Iris pigment epithelial cell (primary cell): Measurements from ENCODE around the gene TMCO6.
"Not testable (repeated sequence)": the region's sequence is repeated elsewhere in the genome, so short reads cannot be mapped to it uniquely, and the experiment has no call there.

Source experiments
- DNase-seq: peaks from one replicate; pipeline ENCODE4 v3.0.0-alpha.2; 2011; ENCODE audit warnings: low read depth

TMCO6 gene

DNA sequence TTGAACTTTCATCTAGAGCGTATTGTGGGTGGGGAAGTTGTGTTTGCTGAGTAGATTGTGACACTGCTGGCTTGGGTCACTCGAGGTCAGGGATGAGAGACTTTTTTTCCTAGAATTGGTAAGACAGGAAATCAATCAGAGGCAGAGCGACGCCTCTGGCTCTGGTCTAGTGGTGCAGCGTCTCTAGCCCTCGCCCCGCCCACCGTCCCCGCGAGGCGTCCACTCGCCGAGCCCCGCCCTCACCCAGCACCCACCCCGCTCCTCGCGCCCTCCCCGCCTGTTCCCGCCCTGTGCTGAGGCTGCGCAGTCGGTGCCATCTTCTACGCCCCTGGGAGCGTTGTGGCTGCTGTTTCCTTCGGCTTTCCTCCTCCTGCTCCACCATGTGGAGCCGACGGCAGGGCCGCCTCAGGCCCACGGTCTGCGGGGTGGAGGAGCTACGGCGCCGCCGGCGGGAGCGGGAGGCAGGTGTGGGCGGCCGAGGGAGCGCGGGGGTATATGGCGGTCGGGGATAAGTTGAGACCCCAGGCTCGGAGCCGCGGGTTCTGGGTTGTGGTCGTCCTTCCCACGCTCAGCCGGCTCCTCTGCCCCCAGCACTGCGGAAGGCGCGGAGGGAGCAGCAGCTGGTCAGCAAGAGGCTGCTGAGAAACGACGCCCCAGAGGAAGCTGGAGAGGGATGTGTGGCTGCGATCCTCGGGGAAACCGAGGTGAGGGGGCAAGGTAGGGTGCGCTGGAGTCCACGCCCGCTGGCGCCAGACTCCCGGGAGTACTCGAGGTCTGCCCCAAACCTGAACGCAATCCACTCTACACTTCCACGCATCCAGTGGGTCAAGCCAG, at the start of gene TMCO6:
TSS of gene TMCO6 (plus strand) at position 304 of the 834 bp plus-strand sequence. CDS start at position 381, 77 bp downstream.
- DNase-seq: peak; percentile 94

DNA sequence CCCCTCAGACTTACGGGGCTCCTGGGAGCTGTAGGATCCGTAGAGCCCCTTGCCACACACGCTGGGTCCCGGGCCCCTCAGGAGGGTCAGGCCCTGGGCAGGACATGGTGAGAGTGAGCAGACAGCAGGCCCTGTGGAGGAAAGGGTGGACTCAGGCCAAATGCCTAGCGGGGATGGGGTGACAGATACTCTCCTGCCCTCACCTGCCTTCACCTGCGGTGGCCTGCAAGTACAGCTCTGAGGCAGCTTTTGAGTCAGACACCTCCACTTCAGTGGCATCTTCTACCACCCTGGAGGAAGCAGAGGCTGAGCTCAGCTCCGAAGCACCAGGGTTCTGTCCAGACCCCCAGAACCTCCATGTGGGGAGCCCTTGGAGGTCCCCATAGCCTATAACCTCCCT, 48.4 kb upstream of the TMCO6 start:
- DNase-seq: no peak

DNA sequence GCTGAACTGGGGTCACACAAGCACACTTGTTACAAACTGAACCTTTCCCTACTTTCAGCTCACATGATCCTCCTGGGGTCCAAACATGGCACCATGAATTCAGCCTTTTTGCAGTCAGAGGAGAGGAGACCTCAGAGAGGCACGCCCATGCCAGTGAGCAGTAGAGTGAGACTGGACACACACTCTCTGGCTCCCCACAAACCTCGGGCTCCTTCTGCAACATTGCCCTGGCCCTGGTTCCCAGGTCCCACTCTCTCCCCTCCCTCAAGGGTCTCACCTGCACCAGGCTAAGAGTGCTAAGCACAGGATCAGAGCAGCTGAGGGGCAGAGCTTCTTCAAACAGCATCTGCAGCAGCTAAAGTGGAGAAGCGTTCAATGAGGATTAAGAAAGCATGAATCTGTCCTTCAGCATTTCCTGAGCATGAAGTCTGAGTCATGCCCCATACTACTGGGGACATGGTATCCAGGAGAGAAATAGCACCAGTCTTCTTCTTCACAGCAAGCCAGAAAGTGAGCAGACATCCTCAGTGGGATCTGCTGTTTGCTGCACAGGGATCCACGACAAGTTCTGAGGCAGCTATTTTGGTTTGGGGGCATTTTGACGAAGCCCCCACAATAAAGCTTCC, 47.4 kb upstream of the TMCO6 start:
- peak; percentile 87 for DNase-seq

DNA sequence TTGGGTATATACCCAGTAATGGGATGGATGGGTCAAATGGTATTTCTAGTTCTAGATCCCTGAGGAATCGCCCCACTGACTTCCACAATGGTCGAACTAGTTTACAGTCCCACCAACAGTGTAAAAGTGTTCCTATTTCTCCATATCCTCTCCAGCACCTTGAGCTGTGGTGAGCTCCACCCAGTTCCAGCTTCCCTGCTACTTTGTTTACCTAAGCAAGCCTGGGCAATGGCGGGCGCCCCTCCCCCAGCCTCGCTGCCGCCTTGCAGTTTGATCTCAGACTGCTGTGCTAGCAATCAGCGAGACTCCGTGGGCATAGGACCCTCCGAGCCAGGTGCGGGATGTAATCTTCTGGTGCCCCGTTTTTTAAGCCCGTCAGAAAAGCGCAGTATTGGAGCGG, 46.2 kb upstream of the TMCO6 start:
- DNase-seq: not testable (repeated sequence)

DNA sequence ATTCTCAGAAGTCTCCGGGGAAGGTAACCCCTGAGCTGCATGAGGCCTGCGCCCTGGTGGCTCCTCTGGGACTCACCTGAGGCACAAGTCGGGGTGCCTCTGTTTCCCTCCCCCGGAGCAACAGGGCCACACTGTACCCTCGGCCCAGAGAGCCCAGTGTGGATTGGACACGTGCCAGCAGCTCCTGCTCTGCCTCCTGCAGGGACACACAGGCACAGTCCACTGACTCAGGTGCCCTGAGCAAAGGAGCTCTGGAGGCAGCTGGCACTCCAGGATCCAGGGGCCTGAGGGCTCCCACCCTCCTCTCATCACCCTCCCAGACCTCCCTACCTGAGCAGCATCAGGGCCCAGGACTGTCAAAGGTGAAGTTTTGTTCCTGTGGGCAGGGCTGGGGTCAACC, 45.1 kb upstream of the TMCO6 start:
- no peak for DNase-seq

DNA sequence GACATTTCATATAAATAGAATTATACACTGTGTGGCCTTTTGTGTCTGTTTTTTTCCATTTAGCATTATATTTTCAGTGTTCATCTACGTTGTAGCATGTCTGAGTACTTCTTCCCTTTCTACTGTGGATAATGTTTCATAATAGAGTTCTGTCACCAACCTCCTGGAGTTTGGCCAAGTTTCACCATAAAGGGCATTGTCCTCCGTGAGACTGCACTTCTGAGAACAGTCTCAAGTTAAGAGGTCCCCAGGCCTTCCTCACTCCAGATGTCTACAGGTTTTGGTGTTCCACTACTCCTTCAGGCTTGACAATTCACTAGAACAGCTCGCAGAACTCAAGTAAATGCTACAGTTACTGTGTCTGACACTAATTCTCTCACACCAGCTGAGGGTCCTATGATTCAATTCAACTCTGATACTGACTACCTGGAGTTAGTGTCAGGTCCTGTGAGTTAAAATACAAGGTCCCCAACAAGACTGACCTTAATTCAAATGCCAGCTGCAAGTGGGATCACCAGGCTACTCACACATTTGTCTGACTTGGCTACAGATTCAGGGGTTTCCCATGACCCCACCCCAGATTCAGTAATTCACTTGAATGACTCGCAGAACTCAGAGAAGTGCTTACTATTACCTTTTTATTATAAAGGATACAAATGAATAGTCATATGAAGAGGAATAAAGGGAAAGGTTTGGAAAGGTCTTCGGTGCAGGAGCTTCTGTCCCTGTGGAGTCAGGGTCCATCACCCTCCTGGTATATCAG, 43.5 kb upstream of the TMCO6 start:
- DNase-seq: no peak

DNA sequence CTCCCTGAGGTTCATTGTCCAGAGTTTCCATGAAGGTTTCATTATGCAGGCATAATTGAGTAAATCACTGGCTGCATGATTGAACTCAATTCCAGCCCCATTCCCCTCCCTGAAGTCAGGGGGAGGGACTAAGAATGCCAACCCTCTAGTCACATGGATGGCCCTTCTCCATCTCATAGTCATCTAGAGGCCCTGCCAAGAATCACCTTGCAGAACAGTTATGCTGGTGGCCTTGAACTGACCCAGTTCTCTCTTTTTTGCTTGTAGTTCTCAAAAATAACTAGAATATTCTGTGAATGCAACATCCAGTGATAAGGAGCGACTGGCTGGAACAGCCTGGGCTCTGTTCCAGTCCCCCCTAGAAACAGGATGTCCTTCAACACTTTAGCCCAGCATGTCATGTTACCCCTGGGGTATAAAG, 42.9 kb upstream of the TMCO6 start:
- DNase-seq: peak; percentile 64

DNA sequence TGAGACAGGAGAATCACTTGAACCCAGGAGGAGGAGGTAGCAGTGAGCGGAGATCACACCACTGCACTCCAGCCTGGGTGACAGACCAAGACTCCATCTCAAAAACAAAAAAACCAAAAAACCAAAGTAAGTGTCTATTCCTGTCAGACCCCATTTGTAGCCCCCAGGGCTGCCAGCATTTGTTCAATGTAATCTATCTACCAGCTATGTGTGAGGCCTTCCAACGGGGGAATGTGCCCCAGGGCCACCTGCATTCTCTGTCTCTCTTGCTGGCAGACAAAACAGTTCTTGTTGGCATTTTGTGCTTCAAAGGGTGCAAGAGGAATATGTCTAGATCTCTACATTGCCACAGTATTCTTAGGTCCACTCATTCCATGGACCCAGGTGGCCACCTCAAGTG, 40.4 kb upstream of the TMCO6 start:
- no peak for DNase-seq

DNA sequence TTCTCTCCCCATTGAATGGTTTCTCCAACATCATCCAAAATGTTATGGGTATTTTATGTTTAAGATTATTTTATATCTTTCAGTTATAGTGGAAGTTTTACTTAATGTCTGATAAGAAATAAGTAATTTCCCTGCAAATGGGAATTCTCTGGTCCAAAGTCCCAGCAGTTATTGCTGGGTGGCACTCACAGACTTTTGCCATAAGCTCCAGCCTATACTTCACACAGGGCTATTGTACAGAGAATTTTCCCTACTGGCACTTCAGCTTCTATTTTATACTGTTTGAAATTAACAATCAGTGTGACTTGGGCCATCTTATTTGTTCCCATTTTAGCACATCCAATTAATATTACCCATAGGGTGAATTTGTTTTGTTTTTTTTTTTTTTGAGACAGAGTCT, 39.2 kb upstream of the TMCO6 start:
- no peak for DNase-seq

DNA sequence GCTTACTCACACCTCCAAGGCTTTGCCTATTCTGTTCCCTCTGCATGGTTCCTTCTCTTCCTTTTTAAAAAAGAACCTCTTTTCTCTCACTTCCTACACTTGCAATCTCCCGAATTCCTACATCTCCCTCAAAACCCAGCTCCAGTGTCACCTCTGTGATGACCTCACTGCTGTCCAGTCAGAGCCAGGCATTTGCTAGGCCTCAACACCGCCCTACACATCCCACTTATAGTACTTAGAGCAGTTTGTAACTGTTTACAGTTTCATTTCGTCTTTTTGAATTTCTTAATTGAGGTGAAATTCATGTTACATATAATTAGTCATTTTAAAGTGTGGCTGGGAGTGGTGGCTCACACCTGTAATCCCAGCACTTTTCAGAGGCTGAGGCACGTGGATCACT, 37.1 kb upstream of the TMCO6 start:
- no peak for DNase-seq

DNA sequence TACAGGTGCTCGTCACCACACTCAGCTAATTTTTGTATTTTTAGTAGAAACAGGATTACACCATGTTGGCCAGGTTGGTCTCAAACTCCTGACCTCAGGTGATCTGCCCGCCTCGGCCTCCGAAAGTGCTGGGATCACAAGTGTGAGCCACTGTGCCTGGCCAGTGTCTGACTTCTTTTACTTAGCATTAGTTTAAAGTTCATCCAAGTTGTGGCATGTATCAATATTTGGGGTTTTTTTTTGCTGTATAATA, 35.9 kb upstream of the TMCO6 start:
- not testable (repeated sequence) for DNase-seq

DNA sequence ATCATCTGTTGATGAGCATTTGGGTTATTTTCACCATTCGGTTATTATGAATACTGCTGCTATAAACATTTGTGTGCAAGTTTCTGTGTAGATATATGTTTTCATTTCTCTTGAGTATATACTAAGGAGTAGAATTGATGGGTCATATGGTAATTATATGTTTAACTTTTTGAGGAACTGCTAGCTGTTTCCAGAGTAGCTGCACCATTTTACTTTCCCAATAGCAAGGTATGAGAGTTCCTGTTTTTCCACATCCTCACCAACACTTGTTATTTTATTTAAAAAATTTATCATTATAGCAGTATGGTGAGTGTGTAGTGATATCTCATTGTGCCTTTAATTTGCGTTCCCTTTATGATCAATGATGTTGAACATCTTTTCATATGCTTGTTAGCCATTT, 35.5 kb upstream of the TMCO6 start:
- DNase-seq: no peak

DNA sequence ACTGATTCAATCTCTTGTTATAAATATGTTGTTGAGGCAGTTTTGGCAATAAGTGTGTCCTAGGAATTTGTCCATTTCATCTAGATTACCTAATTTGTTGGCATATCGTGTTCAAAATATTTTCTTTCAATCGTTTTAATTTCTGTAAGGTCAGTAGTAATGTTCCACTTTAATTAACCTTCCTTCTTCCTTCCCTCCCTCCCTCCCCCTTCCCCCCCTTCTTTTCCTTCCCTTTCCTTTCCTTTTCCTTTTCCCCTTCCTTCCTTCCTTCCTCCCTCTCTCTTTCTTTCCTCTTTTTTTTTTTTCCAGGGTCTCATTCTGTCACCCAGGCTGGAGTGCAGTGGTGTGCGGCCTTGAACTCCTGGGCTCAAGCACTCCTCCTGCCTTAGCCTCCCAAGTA, 33.4 kb upstream of the TMCO6 start:
- no peak for DNase-seq

DNA sequence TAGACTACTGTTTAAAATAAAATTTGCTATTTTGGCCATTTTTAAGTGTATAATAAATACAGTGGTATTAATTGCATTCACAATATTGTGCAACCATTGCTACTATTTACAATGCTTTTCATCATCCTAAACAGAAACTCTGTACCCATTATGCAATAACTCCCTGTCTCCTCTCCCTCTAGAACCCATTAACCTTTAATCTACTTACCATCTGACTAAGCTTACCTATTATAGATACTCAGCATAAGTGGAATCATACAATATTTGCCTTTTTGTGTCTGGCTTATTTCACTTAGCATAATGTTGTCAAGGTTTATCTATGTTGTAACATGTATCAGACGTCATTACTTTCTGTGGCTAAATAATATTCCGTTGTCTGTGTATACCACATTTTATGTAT, 32.2 kb upstream of the TMCO6 start:
- no peak for DNase-seq

DNA sequence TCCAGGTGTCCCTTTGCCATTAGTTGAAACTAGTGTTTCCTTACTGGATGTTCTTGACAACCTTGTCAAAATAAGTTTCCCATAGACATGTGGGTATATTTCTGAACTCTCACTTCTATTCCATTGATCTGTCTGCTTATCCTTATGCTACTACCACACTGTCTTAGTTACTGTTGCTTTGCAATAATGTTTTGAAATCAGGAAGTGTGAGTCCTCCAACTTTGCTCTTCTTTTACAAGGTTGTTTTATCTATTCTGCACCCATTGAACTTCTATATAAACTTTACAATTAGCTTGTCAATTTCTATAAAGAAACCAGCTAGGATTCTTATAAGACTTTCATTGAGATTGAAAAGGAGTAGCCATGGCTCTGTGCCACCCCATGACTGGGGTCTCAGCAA, 30.5 kb upstream of the TMCO6 start:
- DNase-seq: no peak

DNA sequence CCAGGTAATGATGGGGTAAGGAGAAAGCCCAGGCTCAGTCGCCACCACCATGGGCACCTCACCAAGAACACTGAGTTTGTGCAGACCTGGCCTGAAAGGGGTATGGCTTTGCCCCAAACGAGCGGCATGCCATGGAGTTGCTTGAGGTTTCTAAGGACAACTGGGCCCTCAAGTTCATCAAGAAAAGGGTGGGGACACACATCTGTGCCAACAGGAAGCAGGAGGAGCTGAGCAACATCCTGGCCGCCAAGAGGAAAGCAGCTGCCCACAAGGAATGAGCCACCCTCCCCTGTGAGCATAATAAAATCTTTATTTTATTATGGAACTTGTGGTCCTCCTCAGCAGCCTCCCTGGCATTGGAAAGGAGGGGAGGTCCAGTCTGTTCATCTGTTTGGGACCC, 30.1 kb upstream of the TMCO6 start:
- no peak for DNase-seq

DNA sequence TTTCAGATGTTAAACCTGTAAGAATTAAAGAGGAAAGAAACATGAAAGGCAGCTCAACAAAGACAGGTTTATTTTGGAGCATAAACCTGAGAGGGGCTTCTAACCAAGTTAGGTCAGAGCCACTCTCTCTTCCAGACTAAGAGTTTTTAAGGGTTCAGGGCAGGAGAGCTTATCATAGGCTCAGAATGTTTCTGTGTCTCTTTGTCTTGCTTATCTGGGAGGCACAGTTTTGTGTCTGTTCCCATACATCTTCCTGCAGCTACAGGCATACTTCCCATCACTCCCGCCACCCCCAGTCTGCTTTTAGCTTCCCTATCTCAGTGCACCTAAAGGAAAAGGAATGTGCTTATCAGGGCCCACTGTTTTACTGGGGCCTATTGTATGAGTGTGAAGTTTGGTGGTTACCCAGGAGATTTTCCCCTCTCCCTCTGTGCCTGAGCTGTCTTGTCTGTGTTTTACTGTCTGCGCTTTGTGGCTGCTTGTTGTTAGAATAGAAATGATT, 28.2 kb upstream of the TMCO6 start:
- DNase-seq: no peak

DNA sequence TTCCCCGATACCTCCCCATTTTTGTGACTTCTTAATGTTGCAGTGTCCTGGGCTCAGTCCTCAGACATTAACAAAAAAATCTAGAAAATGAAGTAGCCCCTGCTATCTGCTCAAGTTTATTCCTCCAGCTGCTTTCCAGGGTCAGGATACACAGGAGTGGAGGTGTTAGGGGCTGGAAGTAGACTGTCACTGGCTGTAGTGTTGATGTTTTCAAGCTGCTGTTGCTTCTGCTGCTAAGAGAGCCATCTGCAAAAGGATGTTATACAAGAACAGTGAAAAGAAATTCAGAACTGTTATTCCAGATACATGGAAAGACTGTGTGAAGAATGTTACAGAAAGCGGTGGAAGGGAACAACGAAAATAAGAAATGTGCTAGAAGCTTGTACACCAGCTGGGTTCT, 16.9 kb upstream of the TMCO6 start:
- DNase-seq: no peak

DNA sequence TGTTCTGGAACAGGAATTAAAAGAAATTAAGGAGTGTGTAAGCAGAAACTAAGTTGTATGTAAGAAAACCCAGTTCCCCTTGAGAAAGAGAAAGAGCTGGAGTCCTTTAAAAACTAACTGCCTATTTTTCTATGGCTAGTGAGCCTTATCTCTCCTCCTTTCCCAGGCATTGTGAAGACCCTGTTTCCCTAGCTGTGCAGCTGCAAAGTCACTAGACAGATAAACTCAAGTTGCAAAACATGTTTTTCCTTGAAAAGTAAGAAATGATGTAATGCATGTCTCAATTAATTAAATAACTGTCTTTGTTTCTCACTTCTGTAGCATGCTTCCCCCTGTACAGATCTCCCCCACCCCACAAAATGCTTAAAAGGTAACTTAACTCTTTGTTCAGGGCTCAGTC, 16.2 kb upstream of the TMCO6 start:
- not testable (repeated sequence) for DNase-seq

DNA sequence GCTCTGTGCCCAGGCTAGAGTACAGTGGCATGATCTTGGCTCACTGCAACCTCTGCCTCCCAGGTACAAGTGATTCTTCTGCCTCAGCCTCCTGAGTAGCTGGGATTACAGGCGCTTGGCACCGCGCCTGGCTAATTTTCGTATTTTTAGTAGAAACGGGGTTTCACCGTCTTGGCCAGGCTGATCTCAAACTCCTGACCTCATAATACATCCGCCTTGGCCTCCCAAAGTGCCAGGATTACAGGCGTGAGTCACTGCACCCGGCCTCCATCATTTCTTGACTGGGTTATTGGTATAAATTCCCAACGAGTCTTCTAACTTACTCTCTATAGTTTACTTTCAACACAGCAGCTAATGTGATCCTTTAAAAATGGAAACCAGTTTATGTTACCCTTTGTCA, 14.4 kb upstream of the TMCO6 start:
- not testable (repeated sequence) for DNase-seq

DNA sequence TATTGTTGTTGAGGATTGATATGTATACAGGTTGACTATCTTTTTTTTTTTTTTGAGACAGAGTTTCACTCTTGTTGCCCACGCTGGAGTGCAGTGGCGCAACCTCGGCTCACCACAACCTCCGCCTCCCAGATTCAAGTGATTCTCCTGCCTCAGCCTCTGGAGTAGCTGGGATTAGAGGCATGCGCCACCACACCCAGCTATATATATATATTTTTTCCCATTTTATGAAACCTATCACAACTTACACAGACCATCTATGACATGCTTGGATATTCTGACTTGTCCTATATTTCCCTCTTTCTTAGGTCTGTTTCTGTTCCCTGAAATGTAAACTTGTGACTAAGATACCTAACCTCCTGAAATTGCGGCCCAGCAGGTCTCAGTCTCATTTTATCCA, 11.3 kb upstream of the TMCO6 start:
- DNase-seq: no peak

DNA sequence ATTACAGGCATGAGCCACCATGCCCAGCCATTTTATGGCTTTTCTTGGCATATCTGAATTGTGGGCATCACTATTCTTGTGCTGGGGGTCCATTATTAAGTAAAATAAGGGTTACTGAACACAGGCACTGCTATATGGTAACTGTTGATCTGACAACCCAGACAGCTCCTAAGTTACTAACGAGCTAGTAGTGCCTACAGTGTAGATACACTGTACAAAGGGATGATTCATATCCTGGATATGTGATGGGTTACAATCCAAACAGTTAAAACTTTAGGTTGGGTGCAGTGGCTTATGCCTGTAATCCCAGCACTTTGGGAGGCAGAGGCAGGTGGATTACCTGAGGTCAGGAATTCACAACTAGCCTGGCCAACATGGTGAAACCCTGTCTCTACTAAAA, 10.5 kb upstream of the TMCO6 start:
- DNase-seq: no peak
